Astrocyte (in vitro differentiated cells and primary cell): ENCODE measurements around the gene TTYH3.

ENCODE experiments used
- CTCF ChIP-seq: IDR thresholded peaks from 2 replicates; pipeline ENCODE4 v1.5.1; 2011; ENCODE audit warnings: low read depth, mild to moderate bottlenecking, inconsistent platforms, low read length, moderate library complexity; ENCODE audit not compliant: insufficient read depth
- EZH2 ChIP-seq: IDR thresholded peaks from 2 replicates; pipeline ENCODE4 v1.6.1; 2012; ENCODE audit warnings: mild to moderate bottlenecking, low read length, inconsistent platforms; ENCODE audit not compliant: insufficient read depth

- no peak for TF ChIP-seq CTCF
- no peak for TF ChIP-seq EZH2
These were observed 79.2 kb downstream of the TTYH3 start for GRCh38 chr7:2710901-2711551.
